8988T (cell line): ENCODE results near the gene C4orf36.

Experiments used
- DNase-seq: peaks from one replicate; pipeline ENCODE4 v3.0.0; 2011

Gene C4orf36

DNA sequence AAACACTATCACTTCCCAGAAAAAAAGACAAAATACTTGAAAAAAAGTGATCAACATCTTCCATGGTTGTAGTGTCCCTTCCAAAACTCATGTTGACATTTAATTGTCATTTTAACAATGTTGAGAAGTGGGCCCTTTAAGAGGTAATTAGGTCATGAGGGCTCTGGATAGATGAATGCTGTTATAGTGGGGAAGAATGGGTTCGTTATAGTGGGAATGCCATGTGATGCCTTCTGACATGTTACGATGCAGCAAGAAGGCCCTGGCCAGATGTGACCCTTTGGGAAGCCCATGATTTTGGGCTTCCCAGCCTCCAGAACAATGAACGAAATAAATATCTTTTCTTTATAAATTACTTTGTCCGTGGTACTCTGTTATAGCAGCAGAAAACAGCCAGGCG lies 39.0 kb downstream of the C4orf36 start:
- DNase-seq, result no peak

DNA sequence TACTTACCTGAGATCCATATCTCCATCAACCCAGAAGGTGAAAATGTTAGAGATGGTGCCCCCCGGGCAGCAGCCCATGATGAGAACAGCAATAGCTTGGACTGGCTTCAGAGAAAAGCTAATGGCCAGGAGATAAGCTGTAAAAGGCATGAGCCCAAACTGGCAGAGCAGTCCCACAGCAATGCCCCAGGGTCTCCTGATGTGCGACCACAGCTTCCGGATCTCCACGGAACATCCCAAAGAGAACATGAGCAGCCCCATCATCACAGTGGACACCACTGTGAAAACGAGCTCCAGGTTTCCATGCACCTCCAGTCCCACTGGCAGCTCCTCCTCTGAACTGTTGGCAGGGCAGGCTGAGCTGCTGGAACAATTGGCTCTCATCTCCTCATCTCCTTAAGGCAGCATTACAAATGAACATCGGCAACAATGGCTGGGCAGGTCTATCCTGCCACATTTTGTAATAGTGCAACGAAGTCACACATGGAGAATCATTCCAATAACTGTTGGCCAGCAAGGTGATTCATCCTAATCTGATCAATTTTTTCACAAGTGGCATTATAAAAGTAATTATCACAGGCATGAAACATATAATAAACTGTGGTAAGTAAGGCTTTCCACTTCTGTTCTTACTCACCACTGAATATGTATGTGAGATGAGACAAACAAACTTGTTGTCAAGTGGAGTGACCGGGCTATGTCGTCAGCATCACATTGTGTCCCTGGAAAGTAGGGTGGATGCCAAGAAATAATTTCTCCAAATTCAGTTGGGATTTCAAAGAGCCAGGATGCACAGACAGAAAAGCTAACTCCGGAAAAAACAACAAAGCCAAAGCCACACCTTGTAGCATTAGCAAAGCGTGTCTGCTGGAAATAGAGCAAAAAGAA lies 43.2 kb downstream of the C4orf36 start, which contains the start of gene SLC10A6:
SLC10A6 (minus strand) TSS at position 653 of the 888 bp plus-strand sequence; CDS start at position 384, 269 bp downstream.
- no peak for DNase-seq

DNA sequence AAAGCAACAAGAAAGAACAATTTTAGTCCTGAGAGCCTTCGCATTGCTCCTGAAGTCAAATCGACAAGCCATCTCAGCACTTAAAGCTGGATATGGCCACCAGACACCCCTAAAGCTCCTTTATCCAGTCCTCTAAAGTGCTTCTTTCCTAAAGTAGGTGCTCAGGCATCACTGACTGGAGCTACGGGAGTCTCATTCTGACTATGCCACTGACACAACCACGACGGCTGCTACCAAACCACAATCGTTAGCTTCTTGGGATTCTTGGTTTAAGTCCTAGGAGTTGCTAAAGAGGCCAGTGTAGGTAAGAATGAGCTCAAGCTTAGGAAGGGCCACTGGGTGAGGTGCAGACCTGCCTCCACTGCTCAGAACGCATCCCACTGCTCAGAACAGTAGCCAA lies 44.1 kb downstream of the C4orf36 start:
- no peak for DNase-seq

DNA sequence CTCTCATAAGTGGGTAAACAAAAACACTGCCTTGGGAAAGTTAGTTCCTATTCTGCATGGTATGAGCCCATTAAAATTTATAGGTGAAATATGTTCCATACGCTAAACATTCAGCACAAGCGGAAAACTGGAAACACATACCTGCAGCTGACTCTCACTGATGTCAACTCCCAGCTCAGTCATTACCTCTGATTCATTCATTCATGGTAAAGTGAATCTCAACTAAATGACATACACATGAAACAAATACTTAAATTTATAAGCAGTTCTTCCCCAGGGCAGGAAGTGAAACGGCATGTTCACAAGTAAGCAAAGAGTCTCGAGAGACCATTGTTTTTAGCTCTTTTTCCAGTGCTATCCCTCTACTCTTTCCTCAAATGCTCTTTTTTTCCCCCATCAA lies 44.7 kb downstream of the C4orf36 start:
- no peak for DNase-seq

DNA sequence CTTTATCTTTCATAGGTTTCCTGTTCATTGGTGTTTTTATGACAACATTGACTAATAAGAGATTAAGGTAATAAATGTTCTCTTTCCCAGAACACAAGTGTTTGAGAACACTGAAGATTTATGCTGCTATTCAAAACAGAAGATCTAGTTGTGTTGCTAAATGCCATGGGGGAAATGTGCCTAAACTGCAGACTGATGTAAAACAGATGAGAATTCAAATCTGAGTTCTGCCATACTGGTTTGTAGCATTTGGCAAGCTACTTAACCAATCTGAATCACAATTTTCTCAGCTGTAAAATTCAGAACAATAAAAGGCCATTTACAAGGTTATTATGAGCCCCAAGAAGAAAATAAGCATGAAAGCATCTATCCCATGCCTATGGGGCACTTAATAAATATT lies 45.3 kb downstream of the C4orf36 start:
- no peak for DNase-seq

DNA sequence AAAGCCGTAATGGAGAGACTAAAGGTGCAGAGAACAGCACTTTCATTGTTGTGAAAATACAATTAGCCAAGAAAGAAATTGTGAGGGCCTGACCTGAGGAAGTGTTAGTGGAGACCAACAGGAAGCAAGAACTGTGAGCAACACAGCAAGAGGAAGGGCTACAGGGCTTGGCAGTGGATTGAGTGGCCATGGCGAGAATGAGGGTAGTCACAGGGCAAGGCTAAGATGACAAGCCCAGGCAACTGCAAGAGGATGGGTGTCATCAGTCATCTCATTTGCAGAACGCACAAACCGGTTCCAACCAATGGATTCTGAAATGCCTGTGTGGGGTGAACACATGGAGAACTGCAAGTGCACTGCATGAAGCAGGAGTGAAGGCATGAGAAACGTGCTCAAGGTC lies 46.6 kb downstream of the C4orf36 start:
- no peak for DNase-seq

DNA sequence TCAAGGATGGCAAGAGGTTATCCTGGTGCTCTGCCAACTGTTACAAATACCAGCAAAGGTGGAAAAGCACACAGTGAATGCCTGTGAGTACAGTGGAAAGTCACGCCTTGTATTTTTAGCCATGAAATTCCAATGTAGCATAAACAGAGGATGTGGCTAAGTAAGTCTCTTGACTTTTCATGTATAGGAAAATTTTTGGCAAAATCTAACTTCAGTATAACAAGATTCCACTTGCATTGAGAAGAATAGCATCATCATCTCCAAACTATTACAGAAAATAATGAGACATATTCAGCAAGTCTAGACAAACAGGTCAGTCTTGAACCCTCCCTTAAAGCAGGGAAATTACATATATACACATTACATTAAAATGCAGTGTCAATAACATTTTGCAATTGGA lies 50.9 kb downstream of the C4orf36 start:
- no peak for DNase-seq

DNA sequence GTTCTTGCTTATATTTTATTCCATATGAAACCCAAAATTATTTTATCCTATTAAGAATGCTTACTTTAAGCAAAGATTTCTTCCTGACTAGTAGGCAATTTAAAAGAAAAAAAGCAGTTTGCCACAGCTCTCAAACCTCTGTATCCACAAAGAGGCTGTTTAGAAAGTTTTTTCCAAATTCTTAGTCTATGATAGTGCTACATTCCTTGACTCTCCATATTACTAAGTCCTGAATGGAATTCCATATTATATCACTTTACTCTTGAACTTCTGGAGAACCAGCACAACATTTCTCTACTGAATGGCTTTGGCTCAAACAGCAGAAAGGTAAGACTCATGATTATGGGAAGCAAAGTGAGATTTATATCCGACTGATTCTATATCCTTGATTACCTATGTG lies 51.4 kb downstream of the C4orf36 start:
- DNase-seq, result no peak

DNA sequence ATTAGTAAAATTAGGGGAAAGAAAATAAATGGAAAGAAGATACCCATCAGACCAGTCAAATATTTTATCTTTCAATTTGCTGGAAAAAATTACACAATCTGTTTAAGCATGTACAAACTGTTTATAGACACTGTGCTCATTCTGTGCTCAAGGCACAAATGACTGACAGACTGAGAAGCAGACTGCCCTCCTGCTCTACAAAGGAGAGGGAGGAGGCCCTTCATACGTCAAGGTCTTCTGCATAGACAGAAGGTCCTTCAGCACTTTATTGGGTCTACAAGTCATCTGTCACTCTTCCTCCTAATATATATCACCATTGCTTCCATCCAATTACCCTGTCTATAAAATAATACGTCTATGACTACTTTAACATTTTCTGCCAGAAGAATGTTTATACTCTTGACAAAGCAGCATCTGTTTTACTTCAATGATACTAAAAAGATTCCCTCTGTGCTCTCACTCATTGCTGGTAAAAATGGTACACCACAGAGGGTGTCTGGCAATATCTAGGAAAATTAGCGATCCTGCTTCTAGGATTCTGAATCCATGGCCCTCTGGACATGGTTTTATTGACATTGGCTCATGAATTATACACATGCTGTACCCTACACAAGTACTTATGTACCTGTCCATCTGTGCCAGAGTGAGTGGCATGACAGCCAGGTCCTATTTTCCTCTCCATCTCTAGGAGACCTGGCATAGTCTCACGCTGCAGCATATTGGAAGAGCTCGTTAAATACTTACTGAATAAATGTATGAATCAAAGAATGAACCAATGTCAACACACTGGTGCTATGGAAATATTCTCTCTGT lies 54.3 kb downstream of the C4orf36 start:
- no peak for DNase-seq

DNA sequence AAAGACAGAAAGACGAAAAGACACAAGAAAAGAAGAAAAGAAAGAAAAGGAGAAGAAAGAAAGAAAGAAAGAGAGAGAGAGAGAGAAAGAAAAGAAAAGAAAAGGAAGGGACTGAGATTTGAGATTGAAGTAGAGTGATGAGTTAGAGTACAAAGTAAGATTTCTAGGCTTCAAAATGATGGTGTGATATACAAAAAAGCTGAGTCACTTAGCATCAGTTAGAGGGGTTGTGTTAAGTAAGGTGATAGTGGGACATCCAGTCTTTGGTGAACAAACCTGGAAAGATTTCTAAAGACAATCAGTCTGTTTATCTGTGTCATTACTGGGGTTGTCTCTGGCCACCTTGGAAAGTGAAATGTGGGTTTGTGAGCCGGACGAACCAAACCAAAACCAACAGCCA lies 56.5 kb downstream of the C4orf36 start:
- no peak for DNase-seq

DNA sequence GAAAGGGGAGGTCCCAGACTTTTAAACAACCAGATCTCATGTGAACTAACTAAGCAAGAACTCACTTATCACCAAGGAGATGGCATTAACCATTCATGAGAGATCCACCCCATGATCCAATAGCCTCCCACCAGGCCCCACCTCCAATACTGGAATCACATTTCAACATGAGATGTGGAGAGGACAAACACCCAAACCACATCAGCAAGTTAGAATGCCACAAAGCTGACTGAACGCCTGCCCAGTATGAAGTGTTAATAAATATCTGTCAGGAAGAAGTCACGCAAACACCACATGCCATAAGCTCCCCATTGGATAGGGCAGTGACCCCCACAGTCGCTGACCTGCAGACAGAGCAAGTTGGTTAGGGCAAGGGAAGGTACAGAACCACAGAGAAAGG lies 57.3 kb downstream of the C4orf36 start:
- no peak for DNase-seq

DNA sequence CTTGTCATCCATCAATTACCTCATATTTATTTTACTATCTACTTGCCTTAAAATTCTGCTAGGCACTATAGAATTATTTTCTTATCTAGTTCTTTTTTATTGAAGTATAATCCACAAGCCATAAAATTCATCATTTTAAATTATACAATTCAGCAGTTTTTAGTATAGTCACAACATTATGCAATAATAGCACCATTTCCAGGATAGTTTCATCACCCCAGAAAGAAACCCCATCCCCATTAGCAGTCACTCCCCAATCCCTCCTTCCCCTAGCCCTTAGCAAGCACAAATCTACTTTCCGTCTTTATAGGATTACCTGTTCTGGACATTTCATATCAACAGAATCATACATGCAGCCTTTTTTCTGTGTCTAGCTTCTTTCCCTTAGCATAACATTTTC lies 58.6 kb downstream of the C4orf36 start:
- DNase-seq, result no peak

DNA sequence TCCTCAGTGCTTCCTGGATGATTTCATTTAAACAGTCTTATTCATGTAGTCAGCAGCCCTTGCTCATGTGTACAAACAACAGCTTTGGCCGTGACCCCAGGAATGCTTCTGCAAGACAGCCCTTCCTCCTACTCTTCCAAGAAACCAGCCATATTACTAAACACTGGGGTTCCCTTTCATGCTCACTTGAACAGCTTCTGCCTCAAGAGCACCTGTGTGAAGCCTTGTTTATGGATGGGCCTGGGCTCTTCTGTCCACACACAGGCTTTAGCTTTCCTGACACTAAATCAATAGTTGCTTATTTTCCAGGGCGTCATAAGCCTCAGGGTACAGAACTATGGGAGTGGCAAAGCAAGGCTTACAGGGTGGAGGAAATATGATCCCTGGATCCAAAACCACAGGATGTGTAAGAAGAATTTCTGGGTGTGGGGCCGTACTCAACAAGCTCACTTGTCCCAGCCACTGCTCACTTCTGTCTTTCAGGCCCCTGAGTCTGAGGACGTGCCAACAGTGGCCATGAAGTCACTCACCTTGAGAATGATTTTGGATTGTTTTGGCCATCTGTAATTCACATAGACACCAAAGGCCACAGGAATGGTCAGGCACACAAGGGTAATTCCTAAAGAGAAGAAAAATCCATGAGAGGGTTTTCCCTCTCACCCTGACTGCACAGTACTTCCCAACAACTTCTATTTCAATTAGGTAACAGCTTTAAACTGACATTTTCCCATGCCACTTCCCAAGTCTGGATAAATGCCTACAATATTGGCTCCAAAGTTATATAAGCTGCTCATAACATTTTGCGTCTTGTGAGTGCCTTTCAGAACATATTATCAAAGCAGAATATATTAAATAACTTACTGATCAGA lies 60.7 kb downstream of the C4orf36 start:
- DNase-seq, result no peak
